Fibroblast of lung (primary cell): ENCODE measurements around the gene N4BP2. TPM values are rescaled to one million over a fixed set of nuclear protein-coding genes. Genes with fewer than 3 reads are reported as not detected.
"Not testable (repeated sequence)": the region's sequence is repeated elsewhere in the genome, so short reads cannot be mapped to it uniquely, and the experiment has no call there.

Source experiments
- DNase-seq, 2 donors: peaks; one replicate each; pipeline versions ENCODE4 v3.0.0 to v3.0.0-alpha.2; 2010; ENCODE audit warnings: low read depth in 2 of 2
- H2AFZ ChIP-seq: 2 replicates; pipeline ENCODE4 v1.5.1; 2012; ENCODE audit warnings: low read length, control low read depth, inconsistent platforms
- H3K27ac ChIP-seq: 2 replicates; pipeline ENCODE4 v1.5.1; 2011; ENCODE audit warnings: low read length, control low read depth; ENCODE audit not compliant: insufficient read depth
- H3K27me3 ChIP-seq: 2 replicates; pipeline ENCODE4 v1.5.1; 2011; ENCODE audit warnings: mild to moderate bottlenecking, low read length; ENCODE audit not compliant: control insufficient read depth, insufficient read depth
- H3K36me3 ChIP-seq: 2 replicates; pipeline ENCODE4 v1.5.1; 2011; ENCODE audit warnings: low read length; ENCODE audit not compliant: control insufficient read depth, insufficient read depth
- H3K4me1 ChIP-seq: 2 replicates; pipeline ENCODE4 v1.5.1; 2011; ENCODE audit warnings: low read length; ENCODE audit not compliant: control insufficient read depth, insufficient read depth; ENCODE audit errors: extremely low read depth
- H3K4me2 ChIP-seq: 2 replicates; pipeline ENCODE4 v1.5.1; 2011; ENCODE audit warnings: low read length, control low read depth; ENCODE audit not compliant: insufficient read depth; ENCODE audit errors: extremely low read depth
- H3K4me3 ChIP-seq, 4 experiments: fragments of 200-600 bp in 1 of 4; sonication (generic) in 1 of 4; replicated peaks in 1 of 4; 2 replicates each; pipeline ENCODE4 v1.5.1; 2011 to 2016; ENCODE audit warnings: low read length in 4 of 4, low read depth in 3 of 4, mild to moderate bottlenecking in 3 of 4, control low read depth in 2 of 4, inconsistent platforms in 1 of 4, mixed read lengths in 1 of 4; ENCODE audit not compliant: insufficient read depth in 1 of 4; ENCODE audit errors: control extremely low read depth in 1 of 4
- H3K79me2 ChIP-seq: 2 replicates; pipeline ENCODE4 v1.5.1; 2012; ENCODE audit warnings: mild to moderate bottlenecking, low read length, inconsistent platforms; ENCODE audit not compliant: control insufficient read depth, insufficient read depth
- H3K9ac ChIP-seq: 2 replicates; pipeline ENCODE4 v1.5.1; 2011; ENCODE audit warnings: mild to moderate bottlenecking, low read length, control low read depth; ENCODE audit not compliant: insufficient read depth
- H3K9me3 ChIP-seq: 2 replicates; pipeline ENCODE4 v1.5.1; 2012; ENCODE audit warnings: low read depth, low read length; ENCODE audit not compliant: control insufficient read depth, insufficient read depth
- H4K20me1 ChIP-seq: 2 replicates; pipeline ENCODE4 v1.5.1; 2011; ENCODE audit warnings: low read length; ENCODE audit not compliant: control insufficient read depth, insufficient read depth; ENCODE audit errors: extremely low read depth
- EZH2 ChIP-seq: IDR thresholded peaks from 2 replicates; pipeline ENCODE4 v1.5.1; 2012; ENCODE audit warnings: low read length, control low read depth, mild to moderate bottlenecking; ENCODE audit errors: missing control alignments
- polyA plus RNA-seq, 2 donors: library from polyadenylated mRNA; depleted of rRNA in 1 of 2; stranded (reverse) in 1 of 2; unstranded in 1 of 2; fragments of >200 nt; gene quantifications; 2 replicates each; pipeline ENCODE4 v1.2.1, GENCODE V29; 2011 to 2012; ENCODE audit warnings: missing spikeins in 1 of 2
- total RNA-seq: library from RNA; depleted of rRNA; stranded (reverse); fragments of >200 nt; gene quantifications from 2 replicates; pipeline ENCODE4 v1.2.1, GENCODE V29; 2014
- TF ChIP-seq, protein P1 (sequence below), 2 donors: IDR thresholded peaks in 1 of 2; conservative IDR thresholded peaks in 1 of 2; 1 replicate in 1 of 2; 2 replicates in 1 of 2; pipeline ENCODE4 v1.5.1; 2011 to 2012; ENCODE audit warnings: low read length in 2 of 2, control low read depth in 1 of 2, inconsistent platforms in 1 of 2, low read depth in 1 of 2, mild to moderate bottlenecking in 1 of 2

Gene N4BP2
- total and polyA plus RNA-seq, 2 donors (not counting 1 experiment from before 2014, with no cell fraction given), result 3.0 to 5.3 TPM

DNA sequence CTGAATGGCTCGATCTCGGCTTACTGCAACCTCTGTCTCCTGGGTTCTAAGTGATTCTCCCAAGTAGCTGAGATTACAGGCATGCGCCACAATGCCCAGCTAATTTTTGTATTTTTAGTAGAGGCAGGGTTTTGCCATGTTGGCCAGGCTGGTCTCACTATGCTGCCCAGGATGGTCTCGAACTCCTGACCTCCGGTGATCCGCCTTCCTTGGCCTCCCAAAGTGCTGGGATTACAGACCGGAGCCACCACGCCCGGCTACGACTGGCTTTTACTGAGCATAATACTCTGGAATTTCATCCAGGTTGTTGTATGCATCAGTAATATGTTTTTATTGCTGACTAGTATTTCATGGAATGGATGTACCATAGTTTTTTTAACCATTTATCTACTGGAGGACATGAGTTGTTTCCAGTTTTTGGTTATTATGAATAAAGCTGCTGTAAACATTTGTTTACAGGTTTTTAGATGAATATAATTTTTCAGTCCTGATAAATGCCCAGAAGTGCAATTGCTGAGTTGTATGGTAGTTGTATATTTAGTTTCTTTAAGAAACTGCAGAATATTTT lies 31.2 kb downstream of the N4BP2 start:
- Histone ChIP-seq H4K20me1 (no peaks in the 10 kb centered on the region), H3K4me1 (no peaks in the 10 kb centered on the region), H3K27me3 (no peaks in the 10 kb centered on the region), H3K9me3 (no peaks in the 10 kb centered on the region), H3K36me3 (no peaks in the 10 kb centered on the region), H3K27ac (no peak overlapping the region), H2AFZ (no peak overlapping the region), H3K4me2 (no peak overlapping the region), H3K79me2 (no peaks in the 10 kb centered on the region), H3K9ac (no peak overlapping the region), H3K4me3 (no peak overlapping the region)
- DNase-seq, result no peak
- TF ChIP-seq, protein P1, sequence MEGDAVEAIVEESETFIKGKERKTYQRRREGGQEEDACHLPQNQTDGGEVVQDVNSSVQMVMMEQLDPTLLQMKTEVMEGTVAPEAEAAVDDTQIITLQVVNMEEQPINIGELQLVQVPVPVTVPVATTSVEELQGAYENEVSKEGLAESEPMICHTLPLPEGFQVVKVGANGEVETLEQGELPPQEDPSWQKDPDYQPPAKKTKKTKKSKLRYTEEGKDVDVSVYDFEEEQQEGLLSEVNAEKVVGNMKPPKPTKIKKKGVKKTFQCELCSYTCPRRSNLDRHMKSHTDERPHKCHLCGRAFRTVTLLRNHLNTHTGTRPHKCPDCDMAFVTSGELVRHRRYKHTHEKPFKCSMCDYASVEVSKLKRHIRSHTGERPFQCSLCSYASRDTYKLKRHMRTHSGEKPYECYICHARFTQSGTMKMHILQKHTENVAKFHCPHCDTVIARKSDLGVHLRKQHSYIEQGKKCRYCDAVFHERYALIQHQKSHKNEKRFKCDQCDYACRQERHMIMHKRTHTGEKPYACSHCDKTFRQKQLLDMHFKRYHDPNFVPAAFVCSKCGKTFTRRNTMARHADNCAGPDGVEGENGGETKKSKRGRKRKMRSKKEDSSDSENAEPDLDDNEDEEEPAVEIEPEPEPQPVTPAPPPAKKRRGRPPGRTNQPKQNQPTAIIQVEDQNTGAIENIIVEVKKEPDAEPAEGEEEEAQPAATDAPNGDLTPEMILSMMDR (conservative IDR thresholded peaks at IDR 0.05 in 1 of 2, IDR thresholded peaks at IDR 0.05 in 1 of 2; ENCODE audit: low read depth in 1 of 2, low read length in 2 of 2), result no peak
- no peak for TF ChIP-seq EZH2

DNA sequence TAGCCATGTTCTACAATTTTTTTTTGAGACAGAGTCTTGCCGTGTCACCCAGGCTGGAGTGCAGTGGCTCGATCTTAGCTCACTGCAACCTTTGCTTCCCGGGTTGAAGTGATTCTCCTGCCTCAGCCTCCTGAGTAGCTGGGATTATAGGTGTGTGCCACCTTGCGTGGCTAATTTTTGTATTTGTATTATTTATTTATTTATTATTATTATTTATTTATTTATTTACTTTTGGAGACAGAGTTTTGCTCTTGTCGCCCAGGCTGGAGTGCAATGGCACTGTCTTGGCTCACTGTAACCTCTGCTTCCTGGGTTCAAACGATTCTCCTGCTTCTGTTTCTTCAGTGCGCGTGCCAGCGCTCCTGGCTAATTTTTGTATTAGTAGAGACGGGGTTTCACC lies 36.8 kb downstream of the N4BP2 start:
- not testable (repeated sequence) for H3K9me3 ChIP-seq, H3K27ac ChIP-seq, H3K4me3 ChIP-seq, H3K36me3 ChIP-seq, H3K9ac ChIP-seq, H3K4me1 ChIP-seq, H4K20me1 ChIP-seq, H2AFZ ChIP-seq, DNase-seq, H3K27me3 ChIP-seq, H3K4me2 ChIP-seq, H3K79me2 ChIP-seq

DNA sequence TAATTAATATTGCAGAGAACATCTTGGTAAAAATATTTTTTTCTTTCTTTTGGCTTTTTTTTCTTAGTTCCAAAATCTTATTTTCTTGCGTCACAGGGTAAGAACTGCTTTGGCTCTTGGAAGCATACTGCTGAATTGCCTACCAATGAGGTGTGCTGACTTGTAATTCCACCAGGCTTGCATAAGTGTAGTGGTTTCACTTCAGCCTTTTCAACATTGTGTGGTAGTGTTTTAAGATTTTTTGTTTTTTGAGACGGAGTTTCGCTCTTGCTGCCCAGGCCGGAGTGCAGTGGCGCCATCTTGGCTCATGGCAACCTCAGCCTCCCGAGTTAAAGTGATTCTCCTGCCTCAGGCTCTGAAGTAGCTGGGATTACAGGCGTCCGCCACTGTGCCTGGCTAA lies 42.4 kb downstream of the N4BP2 start:
- no peaks in the 10 kb centered on the region for H3K4me1 ChIP-seq
- no peaks in the 10 kb centered on the region for H3K79me2 ChIP-seq
- H3K4me2 ChIP-seq, result no peak overlapping the region
- no peaks in the 10 kb centered on the region for H3K36me3 ChIP-seq
- DNase-seq, result no peak
- no peaks in the 10 kb centered on the region for H3K9me3 ChIP-seq
- TF ChIP-seq, protein P1 (conservative IDR thresholded peaks at IDR 0.05 in 1 of 2, IDR thresholded peaks at IDR 0.05 in 1 of 2; ENCODE audit: low read depth in 1 of 2, low read length in 2 of 2), result no peak
- no peak for TF ChIP-seq EZH2
- no peaks in the 10 kb centered on the region for H3K27me3 ChIP-seq
- H4K20me1 ChIP-seq, result no peaks in the 10 kb centered on the region
- no peak overlapping the region for H3K27ac ChIP-seq
- H2AFZ ChIP-seq, result no peak overlapping the region
- no peak overlapping the region for H3K4me3 ChIP-seq
- no peak overlapping the region for H3K9ac ChIP-seq

DNA sequence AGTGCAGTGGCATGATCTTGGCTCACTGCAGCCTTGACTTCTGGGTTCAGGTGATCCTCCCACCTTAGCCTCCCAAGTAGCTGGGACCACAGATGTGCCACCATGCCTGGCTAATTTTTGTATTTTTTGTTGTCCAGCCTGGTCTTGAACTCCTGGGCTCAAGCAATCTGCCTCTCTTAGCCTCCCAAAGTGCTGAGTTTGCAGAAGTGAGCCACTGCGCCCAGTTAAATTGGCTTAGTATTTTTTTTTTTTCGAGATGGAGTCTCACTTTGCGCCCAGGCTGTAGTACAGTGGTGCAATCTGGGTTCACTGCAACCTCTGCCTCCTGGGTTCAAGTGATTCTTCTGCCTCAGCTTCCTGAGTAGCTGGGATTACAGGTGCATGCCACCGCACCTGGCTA lies 50.5 kb downstream of the N4BP2 start:
- H3K9me3 ChIP-seq, H3K79me2 ChIP-seq, H3K4me1 ChIP-seq, H3K4me2 ChIP-seq, H3K27ac ChIP-seq, H3K36me3 ChIP-seq, H2AFZ ChIP-seq, H3K4me3 ChIP-seq, H4K20me1 ChIP-seq, H3K9ac ChIP-seq, DNase-seq, H3K27me3 ChIP-seq: not testable (repeated sequence)
